Memory B cell (primary cell): ENCODE measurements around the gene MACROH2A2.

Source experiments
- ATAC-seq: fragments of 150-1000 bp; cut with Tn5 transposase; 2 replicates; pipeline ENCODE4 v1.10.0; 2021; ENCODE audit warnings: low read depth, mild to moderate bottlenecking, moderate library complexity
- DNase-seq, 2 donors: peaks; one replicate each; pipeline ENCODE4 v3.0.0; 2022; ENCODE audit warnings: low spot score in 2 of 2
- H3K27ac Mint-ChIP-seq: one replicate; pipeline ENCODE4 v1.8.0; 2022; ENCODE audit warnings: mild to moderate bottlenecking, moderate library complexity, mixed read lengths
- H3K27me3 Mint-ChIP-seq: one replicate; pipeline ENCODE4 v1.8.0; 2022; ENCODE audit warnings: mixed read lengths
- H3K36me3 Mint-ChIP-seq: one replicate; pipeline ENCODE4 v1.8.0; 2022; ENCODE audit warnings: mild to moderate bottlenecking, mixed read lengths
- H3K4me1 Mint-ChIP-seq: one replicate; pipeline ENCODE4 v1.8.0; 2022; ENCODE audit warnings: mixed read lengths
- H3K4me3 Mint-ChIP-seq: one replicate; pipeline ENCODE4 v1.8.0; 2022; ENCODE audit warnings: mild to moderate bottlenecking, moderate library complexity, mixed read lengths
- H3K9me3 Mint-ChIP-seq: one replicate; pipeline ENCODE4 v1.8.0; 2022; ENCODE audit warnings: mixed read lengths

The MACROH2A2 gene

DNA sequence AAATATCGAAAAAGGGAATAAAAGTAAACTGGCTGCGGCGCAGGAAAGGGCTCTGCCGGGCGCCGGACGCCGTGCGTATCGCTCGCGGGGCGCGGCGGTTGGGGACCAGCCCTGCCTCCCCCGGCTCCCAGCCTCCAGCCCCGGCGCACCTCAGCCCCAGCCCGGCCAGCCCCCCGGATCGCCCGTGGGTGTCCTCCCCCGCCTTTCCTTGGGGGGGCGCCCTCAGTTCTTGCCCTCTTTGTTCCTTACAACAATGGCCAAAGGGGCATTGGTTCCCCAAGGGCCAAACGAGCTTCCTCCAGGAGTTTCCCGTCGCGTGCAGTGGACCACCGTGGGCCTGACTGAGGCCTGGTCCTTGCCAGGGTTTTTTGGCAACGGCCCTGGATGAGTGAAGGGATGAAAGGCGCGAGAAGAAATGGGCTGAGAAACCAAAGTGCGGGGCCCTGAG lies 1.2 kb downstream of the MACROH2A2 start:
- no peaks in the 10 kb centered on the region for H3K9me3 Mint-ChIP-seq
- peaks cover 18% of the 10 kb centered on the region for H3K27me3 Mint-ChIP-seq
- peaks cover 7% of the 10 kb centered on the region for H3K4me1 Mint-ChIP-seq
- no peak overlapping the region for H3K4me3 Mint-ChIP-seq
- DNase-seq (no peak), ATAC-seq (no peak)
- H3K27ac Mint-ChIP-seq, result no peak overlapping the region
- no peaks in the 10 kb centered on the region for H3K36me3 Mint-ChIP-seq

DNA sequence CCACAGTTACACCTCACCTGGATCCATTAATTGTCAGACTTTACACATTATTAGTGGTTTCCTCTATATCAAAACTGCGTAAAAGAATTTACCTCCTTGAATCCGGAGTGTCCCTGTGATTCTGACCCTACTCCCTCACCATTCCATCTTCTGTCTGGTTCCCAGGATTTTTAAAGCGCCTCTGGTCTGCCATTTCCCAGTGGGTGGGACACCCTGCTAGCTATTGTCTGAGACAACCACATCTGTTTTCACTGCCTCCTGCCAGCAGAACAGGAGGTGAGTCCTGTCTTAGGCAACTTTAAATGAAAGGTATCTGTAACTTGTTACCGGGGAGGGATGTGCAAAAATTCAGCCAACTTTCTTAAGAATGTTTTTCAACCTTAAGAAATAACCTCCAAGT lies 2.3 kb downstream of the MACROH2A2 start:
- Mint-ChIP-seq H3K4me1 (peaks cover 7% of the 10 kb centered on the region), H3K36me3 (no peaks in the 10 kb centered on the region), H3K9me3 (no peaks in the 10 kb centered on the region), H3K27ac (no peak overlapping the region), H3K27me3 (peaks cover 18% of the 10 kb centered on the region), H3K4me3 (no peak overlapping the region)
- ATAC-seq, result no peak
- DNase-seq, result no peak

DNA sequence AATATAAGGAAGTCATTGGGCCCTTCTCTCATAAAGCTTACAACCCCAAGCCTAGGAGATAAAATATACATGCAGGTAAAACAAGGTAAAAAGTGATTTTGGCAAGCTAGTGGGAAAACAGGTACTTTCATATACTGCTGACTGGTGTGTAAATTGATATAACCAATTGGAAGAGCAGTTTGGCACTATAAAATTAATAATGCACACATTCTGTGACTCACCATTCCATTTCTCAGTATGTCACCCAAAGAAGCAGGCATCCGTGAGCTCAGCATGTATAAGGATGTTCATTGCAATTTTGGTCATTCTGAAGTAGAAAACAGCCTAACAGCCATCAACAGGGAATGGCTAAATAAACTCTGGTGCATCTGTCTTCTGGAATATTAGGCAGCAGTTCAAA lies 2.9 kb downstream of the MACROH2A2 start:
- no peak for DNase-seq
- peaks cover 16% of the 10 kb centered on the region for H3K27me3 Mint-ChIP-seq
- H3K4me3 Mint-ChIP-seq, result no peak overlapping the region

DNA sequence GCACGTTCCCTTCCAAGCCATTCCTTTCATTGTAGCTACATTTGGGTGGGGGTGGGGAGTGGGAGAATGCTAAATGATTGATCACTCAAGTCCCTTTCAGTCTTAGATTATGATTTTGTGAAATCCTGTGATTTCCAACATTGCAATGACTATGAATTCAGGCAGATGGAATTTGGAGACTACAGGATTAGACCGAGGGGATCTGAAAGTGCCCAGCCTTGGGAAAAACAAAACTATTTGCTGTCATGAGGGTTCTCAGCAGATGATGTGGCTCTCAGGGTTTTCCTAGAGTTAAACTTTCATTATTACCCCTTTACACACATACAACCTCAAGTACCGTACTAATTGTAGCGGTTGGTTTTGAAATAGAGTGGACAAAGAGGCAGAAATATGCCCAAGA lies 4.7 kb downstream of the MACROH2A2 start:
- H3K36me3 Mint-ChIP-seq, result no peaks in the 10 kb centered on the region
- no peak overlapping the region for H3K27ac Mint-ChIP-seq
- ATAC-seq (no peak), DNase-seq (no peak)
- H3K4me3 Mint-ChIP-seq, result no peak overlapping the region
- H3K27me3 Mint-ChIP-seq, result peaks cover 6% of the 10 kb centered on the region
- H3K4me1 Mint-ChIP-seq, result peaks cover 4% of the 10 kb centered on the region
- H3K9me3 Mint-ChIP-seq, result no peaks in the 10 kb centered on the region

More for the DNA sequence above, 2.9 kb downstream of the MACROH2A2 start:
- Mint-ChIP-seq H3K4me1 (peaks cover 7% of the 10 kb centered on the region), H3K27ac (no peak overlapping the region), H3K36me3 (no peaks in the 10 kb centered on the region), H3K9me3 (no peaks in the 10 kb centered on the region)
- ATAC-seq, result no peak

DNA sequence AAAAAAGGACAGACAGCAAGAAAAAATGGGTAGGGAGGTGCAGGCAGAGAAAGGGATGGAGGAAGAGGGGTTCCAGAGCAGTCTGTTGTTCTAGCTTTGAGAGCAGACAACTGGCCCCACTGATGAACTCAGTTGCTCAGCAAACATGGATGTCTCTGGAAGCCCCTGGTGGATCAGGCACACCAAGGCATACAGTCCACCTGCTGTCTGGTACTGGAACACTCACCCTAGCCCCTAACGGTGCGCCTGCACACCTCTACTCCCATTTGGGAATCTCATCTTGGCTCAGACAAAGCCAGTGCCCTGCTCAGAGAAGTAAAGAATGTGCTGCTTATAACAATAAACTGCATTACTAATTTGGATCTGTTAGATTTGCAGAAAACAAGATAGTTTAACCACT lies 7.7 kb downstream of the MACROH2A2 start:
- Mint-ChIP-seq H3K9me3 (no peaks in the 10 kb centered on the region), H3K4me1 (peaks cover 2% of the 10 kb centered on the region)

DNA sequence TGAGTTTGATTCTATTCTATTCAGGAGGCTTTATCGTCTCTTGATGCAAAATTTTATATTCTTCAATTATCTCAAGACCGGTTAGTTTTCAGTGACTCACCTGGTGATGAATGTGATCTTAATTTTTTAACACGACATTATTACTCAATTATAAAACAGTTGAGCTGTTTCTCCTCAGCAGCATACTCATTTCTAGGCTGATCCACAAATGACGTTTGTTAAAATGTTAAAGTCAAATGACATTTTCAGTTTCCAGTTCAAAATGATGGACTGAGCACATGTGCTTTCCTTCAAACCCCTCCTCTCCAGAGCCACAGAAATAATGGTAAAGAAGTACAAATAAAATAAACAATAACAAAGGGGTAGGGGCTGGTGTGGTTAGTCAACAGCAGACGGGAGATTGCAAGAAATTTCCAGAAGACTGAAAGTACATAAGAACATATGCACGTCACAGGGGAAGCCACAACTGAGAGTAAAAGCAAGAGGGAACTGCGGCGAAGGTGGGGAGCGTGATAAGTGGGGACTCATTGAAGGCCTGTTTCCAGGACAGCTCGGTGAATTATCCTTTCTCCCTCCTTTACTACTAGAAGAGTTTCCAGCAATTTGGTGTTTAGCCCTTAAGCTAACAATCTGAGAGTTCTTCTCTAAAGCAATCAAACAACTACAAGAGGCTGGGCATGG lies 10.9 kb downstream of the MACROH2A2 start:
- Mint-ChIP-seq H3K4me3 (no peak overlapping the region), H3K4me1 (peaks cover 2% of the 10 kb centered on the region), H3K9me3 (no peaks in the 10 kb centered on the region), H3K27me3 (peaks cover 8% of the 10 kb centered on the region), H3K27ac (no peak overlapping the region), H3K36me3 (no peaks in the 10 kb centered on the region)
- DNase-seq (no peak), ATAC-seq (no peak)

More for the DNA sequence above, 7.7 kb downstream of the MACROH2A2 start:
- Mint-ChIP-seq H3K27ac (no peak overlapping the region), H3K27me3 (peaks cover 8% of the 10 kb centered on the region), H3K4me3 (no peak overlapping the region), H3K36me3 (no peaks in the 10 kb centered on the region)
- no peak for ATAC-seq
- DNase-seq, result no peak

DNA sequence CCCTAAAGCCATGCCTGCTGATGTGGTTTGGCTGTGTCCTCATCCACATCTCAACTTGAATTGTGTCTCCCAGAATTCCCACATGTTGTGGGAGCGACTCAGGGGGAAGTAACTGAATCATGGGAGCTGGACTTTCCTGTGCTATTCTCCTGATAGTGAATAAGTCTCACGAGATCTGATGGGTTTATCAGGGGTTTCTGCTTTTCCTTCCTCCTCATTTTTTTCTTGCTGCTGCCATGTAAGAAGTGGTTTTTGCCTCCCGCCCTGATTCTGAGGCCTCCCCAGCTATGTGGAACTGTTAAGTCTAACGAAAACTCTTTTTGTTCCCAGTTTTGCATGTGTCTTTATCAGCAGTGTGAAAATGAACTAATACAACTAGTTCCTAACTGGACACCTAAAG lies 11.8 kb downstream of the MACROH2A2 start:
- H3K27ac Mint-ChIP-seq, result no peak overlapping the region
- H3K4me1 Mint-ChIP-seq, result peaks cover 2% of the 10 kb centered on the region
- ATAC-seq (no peak), DNase-seq (no peak)
- H3K4me3 Mint-ChIP-seq, result no peak overlapping the region
- no peaks in the 10 kb centered on the region for H3K9me3 Mint-ChIP-seq
- H3K36me3 Mint-ChIP-seq, result no peaks in the 10 kb centered on the region
- H3K27me3 Mint-ChIP-seq, result peaks cover 8% of the 10 kb centered on the region

DNA sequence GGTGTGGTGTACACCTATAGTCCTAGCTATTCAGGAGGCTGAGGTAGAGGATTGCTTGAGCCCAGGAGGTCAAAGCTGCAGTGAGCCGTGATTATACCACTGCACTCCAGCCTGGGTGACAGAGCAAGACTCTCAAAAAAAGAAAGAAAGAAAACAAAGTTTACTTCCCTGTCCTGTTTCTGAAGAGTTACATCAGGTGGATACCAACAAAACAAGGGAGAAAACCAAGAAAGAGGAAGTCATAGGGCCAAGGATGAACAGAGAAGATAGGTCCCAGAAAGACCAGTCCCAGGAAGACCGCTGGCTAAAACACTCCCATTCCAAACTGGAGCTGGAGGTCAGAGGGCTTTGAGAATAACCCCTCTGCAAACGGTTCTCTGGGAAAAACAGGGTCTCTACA lies 13.5 kb downstream of the MACROH2A2 start:
- no peak overlapping the region for H3K4me3 Mint-ChIP-seq
- H3K27ac Mint-ChIP-seq, result no peak overlapping the region
- H3K36me3 Mint-ChIP-seq, result no peaks in the 10 kb centered on the region
- H3K27me3 Mint-ChIP-seq, result peaks cover 8% of the 10 kb centered on the region
- no peaks in the 10 kb centered on the region for H3K9me3 Mint-ChIP-seq
- ATAC-seq (no peak), DNase-seq (no peak)
- peaks cover 2% of the 10 kb centered on the region for H3K4me1 Mint-ChIP-seq

DNA sequence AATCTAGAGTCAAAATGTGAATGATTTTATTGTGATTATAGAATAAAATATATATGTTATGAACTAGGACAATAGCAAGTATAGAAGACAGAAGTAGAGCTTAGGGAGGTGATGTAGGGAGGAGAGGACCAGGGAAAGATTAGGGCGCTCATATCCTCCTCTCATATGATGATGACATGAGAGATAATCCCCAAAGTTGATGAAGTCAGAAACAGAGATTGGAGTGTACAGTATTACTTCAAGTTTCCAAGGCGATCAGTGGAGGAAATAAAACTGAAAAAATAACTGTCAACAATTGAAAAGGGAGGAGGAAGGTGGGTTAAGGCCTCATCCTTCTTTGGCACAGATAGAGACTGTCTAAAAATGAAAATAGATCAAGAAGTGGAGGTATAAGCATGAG lies 14.9 kb downstream of the MACROH2A2 start:
- Mint-ChIP-seq H3K4me3 (no peak overlapping the region), H3K36me3 (no peaks in the 10 kb centered on the region), H3K27ac (no peak overlapping the region), H3K27me3 (peaks cover 8% of the 10 kb centered on the region), H3K9me3 (no peaks in the 10 kb centered on the region), H3K4me1 (peaks cover 2% of the 10 kb centered on the region)
- ATAC-seq (no peak), DNase-seq (no peak)

DNA sequence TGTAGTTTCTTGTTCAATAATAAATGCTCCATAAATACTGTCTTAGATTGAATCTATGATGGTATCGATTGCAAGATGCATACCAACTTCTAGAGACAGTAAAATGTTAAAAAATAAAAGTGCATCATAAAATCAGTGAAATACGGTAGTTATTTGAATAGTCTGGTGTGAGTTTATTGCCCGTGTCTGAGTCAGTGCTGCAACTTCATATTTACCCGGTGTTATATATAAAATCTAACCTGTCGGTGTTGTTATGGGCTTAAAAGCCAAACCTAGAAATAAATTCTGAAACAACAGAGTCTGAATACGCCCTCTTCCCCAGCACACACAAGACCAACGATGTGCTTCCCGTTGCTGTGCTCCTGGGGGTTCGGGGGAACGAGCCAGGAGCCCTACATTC lies 16.3 kb downstream of the MACROH2A2 start:
- Mint-ChIP-seq H3K27ac (no peak overlapping the region), H3K9me3 (no peaks in the 10 kb centered on the region), H3K36me3 (no peaks in the 10 kb centered on the region), H3K4me3 (no peak overlapping the region), H3K27me3 (peaks cover 5% of the 10 kb centered on the region), H3K4me1 (no peaks in the 10 kb centered on the region)
- ATAC-seq, result no peak
- no peak for DNase-seq

DNA sequence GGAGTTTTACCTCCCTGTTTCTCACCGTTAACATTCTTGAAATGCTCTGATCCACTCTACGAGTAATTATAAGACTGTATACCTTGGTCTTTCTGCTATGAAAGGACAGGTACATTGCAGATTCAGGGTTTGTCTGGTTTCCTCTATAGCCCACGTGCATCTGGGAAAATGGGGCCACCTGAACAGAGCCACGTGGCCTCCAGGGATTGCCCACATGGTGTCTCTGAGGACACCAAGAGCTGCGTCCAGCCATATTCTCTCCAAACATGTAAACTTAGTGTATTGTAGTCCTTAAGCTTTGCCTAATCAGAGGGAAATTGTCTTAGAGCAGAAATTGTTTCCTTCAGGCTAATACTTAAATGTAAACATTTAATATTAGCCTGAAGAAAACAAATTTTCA lies 16.7 kb downstream of the MACROH2A2 start:
- no peaks in the 10 kb centered on the region for H3K4me1 Mint-ChIP-seq
- H3K36me3 Mint-ChIP-seq, result no peaks in the 10 kb centered on the region
- peaks cover 5% of the 10 kb centered on the region for H3K27me3 Mint-ChIP-seq
- no peaks in the 10 kb centered on the region for H3K9me3 Mint-ChIP-seq
- DNase-seq (no peak), ATAC-seq (no peak)
- no peak overlapping the region for H3K4me3 Mint-ChIP-seq
- no peak overlapping the region for H3K27ac Mint-ChIP-seq

DNA sequence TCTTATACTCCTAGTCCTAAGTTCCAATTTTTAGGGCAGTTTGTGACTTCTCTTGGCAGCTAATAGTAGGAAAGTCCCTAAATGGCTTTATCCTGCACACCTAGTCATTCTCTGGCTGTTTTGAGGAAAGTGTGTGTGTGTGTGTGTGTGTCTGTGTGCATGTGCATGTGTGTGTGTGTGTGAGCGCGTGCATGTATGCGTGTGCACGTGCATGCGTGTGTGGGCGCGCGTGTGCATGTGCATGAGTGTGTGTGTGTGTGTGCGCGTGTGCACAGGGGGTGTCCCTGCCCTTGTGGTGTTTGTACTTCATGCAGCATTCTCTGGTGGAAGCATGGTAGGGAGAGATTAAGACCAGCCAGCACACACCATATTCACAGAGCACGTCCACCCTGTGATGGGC lies 18.2 kb downstream of the MACROH2A2 start:
- Mint-ChIP-seq H3K27me3 (peaks cover 3% of the 10 kb centered on the region), H3K4me3 (no peak overlapping the region), H3K9me3 (no peaks in the 10 kb centered on the region), H3K4me1 (no peaks in the 10 kb centered on the region), H3K36me3 (no peaks in the 10 kb centered on the region), H3K27ac (no peak overlapping the region)
- ATAC-seq (no peak), DNase-seq (no peak)

DNA sequence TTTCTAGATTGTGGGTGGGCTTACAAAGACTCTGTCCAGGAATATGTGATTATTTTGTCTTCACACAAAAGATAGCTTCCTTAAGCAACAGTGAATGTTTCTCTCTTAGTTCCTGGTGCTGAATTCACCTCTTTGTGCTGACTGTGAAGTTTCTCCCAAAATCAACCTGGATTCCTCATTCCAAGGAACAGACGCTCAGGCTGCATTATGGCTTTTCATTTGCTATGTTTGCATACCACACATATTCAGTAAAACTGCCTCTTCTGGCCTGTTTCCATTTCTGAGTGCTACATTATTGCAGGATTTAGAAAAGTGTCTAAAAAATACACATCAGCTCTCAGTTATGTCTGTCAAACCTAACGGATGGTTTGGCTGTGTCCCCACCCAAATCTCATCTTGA lies 21.5 kb downstream of the MACROH2A2 start:
- Mint-ChIP-seq H3K4me3 (no peak overlapping the region), H3K27me3 (peaks cover 8% of the 10 kb centered on the region), H3K4me1 (no peaks in the 10 kb centered on the region), H3K9me3 (no peaks in the 10 kb centered on the region), H3K36me3 (no peaks in the 10 kb centered on the region), H3K27ac (no peak overlapping the region)
- ATAC-seq (no peak), DNase-seq (no peak)

DNA sequence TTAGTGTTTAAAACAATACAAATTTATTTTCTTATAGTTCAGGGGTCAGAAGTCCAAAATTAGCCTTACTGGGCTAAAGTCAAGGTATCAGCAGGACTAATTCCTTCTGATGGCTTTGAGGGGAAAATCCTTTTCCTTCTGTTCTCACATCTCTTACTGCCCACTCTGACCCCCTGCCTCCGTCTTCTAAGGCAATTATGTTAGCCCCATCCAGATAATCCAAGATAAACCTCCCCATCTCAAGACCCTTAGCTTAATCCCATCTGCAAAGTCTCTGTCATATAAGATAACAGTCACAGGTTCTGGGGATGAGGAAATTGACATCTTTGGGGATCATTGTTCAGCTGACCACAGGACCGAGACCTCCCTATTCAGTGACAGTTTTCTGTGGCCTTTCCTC lies 22.3 kb downstream of the MACROH2A2 start:
- H3K4me3 Mint-ChIP-seq, result no peak overlapping the region
- peaks cover 13% of the 10 kb centered on the region for H3K27me3 Mint-ChIP-seq
- H3K36me3 Mint-ChIP-seq, result no peaks in the 10 kb centered on the region
- H3K9me3 Mint-ChIP-seq, result no peaks in the 10 kb centered on the region
- no peak overlapping the region for H3K27ac Mint-ChIP-seq
- H3K4me1 Mint-ChIP-seq, result no peaks in the 10 kb centered on the region
- ATAC-seq (no peak), DNase-seq (no peak)

DNA sequence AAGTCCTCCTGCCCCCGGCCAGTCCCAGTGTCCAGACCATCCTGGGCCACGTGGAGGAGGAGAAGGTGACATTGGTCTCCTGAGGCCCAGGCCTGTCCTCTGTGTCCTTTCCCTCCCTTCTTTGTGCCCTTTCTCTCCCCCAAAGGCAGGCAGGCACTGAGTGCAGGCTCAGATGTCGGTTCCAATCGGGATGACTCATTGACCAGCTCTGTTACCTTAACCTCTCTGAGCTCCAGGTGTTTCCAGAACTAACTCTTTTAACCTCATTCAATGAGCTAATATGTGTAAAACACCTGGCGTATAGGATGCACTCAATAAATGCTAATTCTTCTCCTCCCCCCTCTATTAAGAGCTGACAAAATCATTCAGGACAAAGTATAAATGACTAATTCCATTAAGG lies 25.7 kb downstream of the MACROH2A2 start:
- DNase-seq, result no peak
- no peaks in the 10 kb centered on the region for H3K36me3 Mint-ChIP-seq
- ATAC-seq, result no peak
- no peak overlapping the region for H3K27ac Mint-ChIP-seq
- H3K4me1 Mint-ChIP-seq, result no peaks in the 10 kb centered on the region
- H3K27me3 Mint-ChIP-seq, result peaks cover 18% of the 10 kb centered on the region
- no peak overlapping the region for H3K4me3 Mint-ChIP-seq
- H3K9me3 Mint-ChIP-seq, result no peaks in the 10 kb centered on the region
